HG03103 (cell line): Measurements from ENCODE around the gene STX12.
"Not testable (repeated sequence)": the region's sequence is repeated elsewhere in the genome, so short reads cannot be mapped to it uniquely, and the experiment has no call there.

Experiments
- ATAC-seq: cut with Tn5 transposase; IDR thresholded peaks from one replicate; pipeline ENCODE4 v1.9.1; 2021; ENCODE audit warnings: low read depth; ENCODE audit not compliant: unreplicated experiment

Gene STX12

DNA sequence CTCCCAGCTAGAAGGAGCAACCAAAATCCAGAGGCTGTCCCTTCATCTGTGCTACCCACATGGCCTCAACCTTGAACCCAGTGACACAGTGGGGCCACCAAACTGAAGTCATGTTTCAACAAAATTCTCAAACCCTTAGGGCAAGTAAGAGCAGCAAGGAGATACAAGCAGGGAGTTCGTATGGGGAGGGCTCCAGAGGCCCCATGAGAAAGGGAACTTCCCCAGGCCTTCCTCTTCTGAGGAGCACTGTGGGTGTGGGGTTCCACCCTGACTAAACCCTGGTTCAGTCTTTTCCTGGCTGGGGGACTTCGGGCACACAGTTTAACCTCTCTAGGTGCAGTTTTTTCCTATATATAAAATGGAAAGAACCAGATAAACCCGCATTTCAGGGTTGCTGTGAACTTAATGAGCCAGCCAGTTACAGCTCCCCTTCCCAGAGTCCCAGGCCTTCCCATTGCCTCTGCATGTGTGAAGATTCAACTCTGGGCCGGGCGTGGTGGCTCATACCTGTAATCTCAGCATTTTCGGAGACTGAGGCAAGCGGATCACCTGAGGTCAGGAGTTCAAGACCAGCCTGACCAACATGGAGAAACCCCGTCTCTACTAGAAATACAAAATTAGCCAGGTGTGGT is 91.4 kb downstream of the STX12 start:
- no peak for ATAC-seq

DNA sequence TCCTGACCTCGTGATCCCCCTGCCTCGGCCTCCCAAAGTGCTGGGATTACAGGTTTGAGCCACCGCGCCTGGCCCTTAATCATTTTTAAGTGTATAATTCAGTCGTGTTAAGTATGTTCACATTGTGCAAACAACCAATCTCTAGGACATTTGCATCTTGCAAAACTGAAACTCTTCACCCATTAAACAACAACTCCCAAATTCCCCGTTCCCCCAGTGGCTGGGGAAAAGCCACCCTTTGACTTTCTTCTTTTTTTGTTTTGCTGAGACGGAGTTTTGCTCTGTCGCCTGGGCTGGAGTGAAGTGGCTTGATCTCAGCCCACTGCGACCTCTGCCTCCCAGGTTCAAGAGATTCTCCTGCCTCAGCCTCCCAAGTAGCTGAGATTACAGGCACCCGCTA is 92.8 kb downstream of the STX12 start:
- no peak for ATAC-seq

DNA sequence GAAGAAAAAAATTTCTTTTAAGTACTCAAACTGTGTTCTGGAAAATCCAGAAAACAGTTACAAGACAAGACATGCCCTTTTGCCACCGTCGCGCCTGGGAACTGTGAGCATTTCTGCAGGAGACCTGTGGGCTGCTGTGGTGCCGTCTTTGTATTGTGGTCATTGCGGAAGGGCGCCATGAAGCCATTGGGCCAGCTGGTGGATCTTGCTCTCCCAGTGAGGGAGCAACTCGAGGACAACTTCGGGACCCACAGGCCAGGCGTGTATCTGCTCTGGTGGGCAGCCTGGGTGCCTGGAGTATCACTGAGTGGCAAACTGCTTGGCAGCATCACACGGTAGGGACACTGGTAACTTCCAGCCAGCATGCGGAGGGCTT is 95.5 kb downstream of the STX12 start:
- no peak for ATAC-seq

GRCh38 chr1:27868932-27869718 is 96.1 kb downstream of the STX12 start:
- no peak for ATAC-seq

DNA sequence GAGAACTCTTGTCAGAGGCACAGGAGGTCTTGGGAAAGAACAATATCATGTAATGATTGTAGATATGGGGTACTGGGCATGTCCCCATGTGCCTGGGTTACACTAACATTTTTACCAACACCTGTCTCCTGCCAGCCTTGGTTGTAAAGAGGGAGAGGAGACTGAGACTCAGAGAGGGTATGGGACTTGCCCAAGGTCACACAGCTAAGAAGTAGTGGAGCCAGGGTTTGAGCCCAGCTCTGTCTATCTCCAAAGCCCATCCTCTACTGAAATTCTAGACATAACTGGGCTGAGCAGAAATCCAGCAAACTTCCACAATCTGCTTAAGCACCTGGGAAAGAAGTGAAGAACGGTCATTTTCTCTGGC is 96.7 kb downstream of the STX12 start:
- no peak for ATAC-seq

DNA sequence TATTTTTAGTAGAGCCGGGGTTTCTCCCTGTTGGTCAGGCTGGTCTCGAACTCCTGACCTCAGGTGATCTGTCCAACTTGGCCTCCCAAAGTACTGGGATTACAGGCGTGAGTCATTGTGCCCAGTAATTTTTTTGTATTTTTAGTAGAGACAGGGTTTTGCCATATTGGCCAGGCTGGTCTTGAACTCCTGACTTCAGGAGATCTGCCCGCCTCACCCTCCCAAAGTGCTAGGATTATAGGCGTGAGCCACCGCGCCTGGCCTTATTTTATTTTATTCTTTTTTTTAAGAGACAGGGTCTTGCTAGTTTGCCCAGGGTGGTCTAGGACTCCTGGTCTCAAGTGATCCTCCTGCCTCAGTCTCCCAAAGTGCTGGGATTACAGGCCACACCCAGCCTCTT is 98.1 kb downstream of the STX12 start:
- ATAC-seq: not testable (repeated sequence)

- ATAC-seq: no peak
These were observed 99.2 kb downstream of the STX12 start, which contains the start of gene THEMIS2 for GRCh38 chr1:27872059-27872801. TSS of gene THEMIS2 (plus strand) at chr1:27872544. CDS start at chr1:27872572, 28 bp downstream.

GRCh38 chr1:27872802-27873551 is 100.0 kb downstream of the STX12 start:
- ATAC-seq: no peak

DNA sequence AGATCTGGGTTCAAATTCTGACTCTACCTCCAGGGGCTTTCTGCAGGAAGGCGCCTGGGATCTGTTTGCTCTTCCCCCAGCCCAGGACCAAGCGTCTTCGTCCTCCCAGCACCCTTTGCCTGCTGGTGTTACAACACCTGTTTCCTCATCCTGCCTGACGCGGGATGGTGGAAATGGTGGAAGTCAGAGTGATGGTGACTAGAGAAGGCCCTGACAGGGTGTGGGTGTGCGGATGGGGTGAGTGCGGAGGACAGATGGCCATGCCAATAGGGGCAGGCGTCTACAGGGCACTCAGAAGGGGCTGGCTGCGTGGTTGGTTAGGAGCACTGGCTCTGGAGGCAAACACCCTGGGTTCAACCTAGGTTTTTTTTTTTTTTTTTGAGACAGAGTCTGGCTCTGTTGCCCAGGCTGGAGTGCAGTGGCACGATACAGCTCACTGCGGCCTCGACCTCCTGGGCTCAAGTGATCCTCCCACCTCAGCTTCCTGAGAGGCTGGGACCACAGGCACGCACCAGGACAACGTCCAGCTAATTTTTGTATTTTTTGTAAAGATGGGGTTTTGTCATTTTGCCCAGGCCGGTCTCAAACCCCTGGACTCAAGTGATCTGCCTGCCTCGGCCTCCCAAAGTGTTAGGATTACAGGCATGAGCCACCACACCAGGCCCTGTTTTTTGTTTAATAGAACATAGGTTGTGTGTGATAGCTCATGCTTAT is 100.8 kb downstream of the STX12 start:
- ATAC-seq: no peak
